HL-60/S4 treated with retinoic acid at 250 ng/mL for 4 days and 3 days (cell line): ENCODE data around the gene CDH11.

Experiments used
- in situ Hi-C: fragments of 300-500 bp; cut with MboI; formaldehyde crosslinking; loops from 2 replicates; pipeline ENCODE4 v1.7.0; 2022; ENCODE audit warnings: low sequenced_read_pairs

CDH11 gene

GRCh38 chr16:65041667-65042066, 80.2 kb downstream of the CDH11 start:
- in situ Hi-C loops: no loop called here

- in situ Hi-C loops: no loop called here
Observed at GRCh38 chr16:65038100-65038499, 83.8 kb downstream of the CDH11 start.

- in situ Hi-C loops: no loop called here
Observed at GRCh38 chr16:65037556-65037955, 84.3 kb downstream of the CDH11 start.

- in situ Hi-C loops: no loop called here
Observed at GRCh38 chr16:65034915-65035314, 86.9 kb downstream of the CDH11 start.

- in situ Hi-C loops: no loop called here
Observed at GRCh38 chr16:65032387-65032786, 89.5 kb downstream of the CDH11 start.

GRCh38 chr16:65024767-65025178, 97.1 kb downstream of the CDH11 start:
- in situ Hi-C loops: no loop called here

GRCh38 chr16:65023802-65024201, 98.1 kb downstream of the CDH11 start:
- in situ Hi-C loops: no loop called here

- in situ Hi-C loops: no loop called here
Observed at GRCh38 chr16:65021852-65022595, 99.8 kb downstream of the CDH11 start.

- in situ Hi-C loops: no loop called here
Observed at GRCh38 chr16:65016754-65017153, 105.1 kb downstream of the CDH11 start.

- in situ Hi-C loops: no loop called here
Observed at GRCh38 chr16:65015599-65015998, 106.3 kb downstream of the CDH11 start.

- in situ Hi-C loops: no loop called here
Observed at GRCh38 chr16:65012357-65012756, 109.5 kb downstream of the CDH11 start.

- in situ Hi-C loops: no loop called here
Observed at GRCh38 chr16:65010125-65010524, 111.7 kb downstream of the CDH11 start.

GRCh38 chr16:65005696-65006095, 116.2 kb downstream of the CDH11 start:
- in situ Hi-C loops: no loop called here

- in situ Hi-C loops: no loop called here
Observed at GRCh38 chr16:65004570-65004969, 117.3 kb downstream of the CDH11 start.

GRCh38 chr16:65003621-65004020, 118.2 kb downstream of the CDH11 start:
- in situ Hi-C loops: no loop called here

- in situ Hi-C loops: no loop called here
Observed at GRCh38 chr16:65002265-65002664, 119.6 kb downstream of the CDH11 start.

GRCh38 chr16:65000654-65001053, 121.2 kb downstream of the CDH11 start:
- in situ Hi-C loops: no loop called here

- in situ Hi-C loops: no loop called here
Observed at GRCh38 chr16:64997751-64998150, 124.1 kb downstream of the CDH11 start.

GRCh38 chr16:64997121-64997520, 124.7 kb downstream of the CDH11 start:
- in situ Hi-C loops: no loop called here

- in situ Hi-C loops: no loop called here
Observed at GRCh38 chr16:64996641-64997040, 125.2 kb downstream of the CDH11 start.

GRCh38 chr16:64993464-64993863, 128.4 kb downstream of the CDH11 start:
- in situ Hi-C loops: no loop called here

GRCh38 chr16:64991001-64991400, 130.9 kb downstream of the CDH11 start:
- in situ Hi-C loops: no loop called here

GRCh38 chr16:64990101-64990500, 131.8 kb downstream of the CDH11 start:
- in situ Hi-C loops: no loop called here
